HG02884 (cell line): ENCODE measurements around the gene ST8SIA6.
"Not testable (repeated sequence)": the region's sequence is repeated elsewhere in the genome, so short reads cannot be mapped to it uniquely, and the experiment has no call there.

Experiments used
- ATAC-seq: cut with Tn5 transposase; IDR thresholded peaks from one replicate; pipeline ENCODE4 v1.9.1; 2021; ENCODE audit warnings: mild to moderate bottlenecking, moderate library complexity; ENCODE audit not compliant: unreplicated experiment

Gene ST8SIA6

DNA sequence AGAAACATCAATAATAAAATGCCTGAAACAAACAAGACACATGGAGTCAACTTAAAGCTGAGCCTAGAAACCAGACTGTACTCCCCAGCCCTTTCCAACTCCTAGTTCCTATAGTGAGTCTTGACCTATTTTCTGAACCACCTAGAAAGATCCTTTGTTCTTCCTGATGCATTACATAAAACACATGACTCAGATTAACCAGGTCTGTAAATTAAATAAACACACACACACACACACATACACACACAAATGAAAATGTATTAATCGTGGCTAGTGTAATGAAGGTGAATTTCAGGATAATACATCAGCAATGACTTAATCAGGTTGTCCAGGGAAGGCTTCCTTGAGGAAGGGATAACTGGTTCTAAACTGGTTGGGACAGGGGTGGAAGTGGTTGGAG lies 104.7 kb downstream of the ST8SIA6 start:
- no peak for ATAC-seq

DNA sequence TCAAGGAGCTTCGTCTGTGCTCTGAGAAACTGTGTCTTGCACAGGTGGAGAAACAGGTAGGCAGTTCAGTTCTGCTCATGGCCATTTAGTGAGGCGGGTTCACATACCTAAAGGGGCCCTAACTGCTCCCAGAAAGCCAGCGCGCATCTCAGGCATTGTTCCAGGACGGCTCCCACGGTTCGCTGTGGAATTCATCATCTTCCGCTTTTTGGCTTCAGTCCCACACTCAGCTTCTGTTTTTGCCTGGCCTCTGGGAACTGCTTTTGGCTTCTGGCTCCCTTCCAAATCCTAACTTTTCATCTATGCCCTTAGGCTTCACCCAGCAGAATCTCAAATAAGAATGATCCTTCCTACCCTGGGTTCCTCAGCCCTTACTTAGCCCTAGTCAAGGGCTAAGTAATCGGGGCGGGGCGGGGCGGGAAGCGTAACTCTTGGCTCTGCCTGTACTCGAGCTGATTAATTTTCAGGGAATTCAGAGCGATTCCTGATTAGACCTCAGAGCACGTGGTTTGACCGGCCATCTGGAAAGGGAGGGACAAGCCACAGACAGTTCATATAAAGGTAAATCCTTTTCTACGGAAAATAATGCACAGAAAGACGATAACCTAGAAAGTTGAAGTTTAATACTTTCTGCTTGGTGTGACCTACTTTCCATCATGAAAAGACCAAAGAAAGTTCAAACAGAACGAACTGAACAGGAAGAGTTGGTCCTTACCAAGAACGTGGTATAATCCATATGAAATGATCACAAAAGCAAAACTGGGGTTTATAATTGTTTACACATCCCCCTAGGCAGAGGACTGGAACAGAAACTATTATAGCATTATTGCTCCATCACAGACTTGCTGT lies 105.7 kb downstream of the ST8SIA6 start:
- ATAC-seq: no peak

DNA sequence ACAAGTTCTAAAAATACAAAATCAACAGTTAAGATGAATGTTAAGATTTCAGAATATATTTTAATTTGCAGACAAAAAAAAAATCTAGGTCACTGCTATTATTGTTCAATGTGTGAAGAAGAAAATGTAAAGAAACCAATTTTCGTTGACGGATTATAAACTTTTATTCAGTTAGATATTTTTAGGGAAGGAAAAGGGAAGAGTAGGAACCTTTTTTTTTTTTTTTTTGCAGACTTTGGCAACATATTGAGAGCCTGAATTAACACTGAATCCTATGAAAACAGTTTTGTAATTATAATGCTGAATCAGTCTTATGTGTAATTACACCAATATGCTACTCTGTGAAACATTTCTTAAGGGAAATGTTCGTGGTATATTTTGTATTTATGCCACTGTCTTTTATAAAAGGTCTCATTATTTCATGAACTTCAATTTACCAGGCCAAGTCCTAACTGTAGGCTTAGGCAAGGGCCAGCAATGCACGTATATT lies 106.3 kb downstream of the ST8SIA6 start:
- ATAC-seq: no peak

DNA sequence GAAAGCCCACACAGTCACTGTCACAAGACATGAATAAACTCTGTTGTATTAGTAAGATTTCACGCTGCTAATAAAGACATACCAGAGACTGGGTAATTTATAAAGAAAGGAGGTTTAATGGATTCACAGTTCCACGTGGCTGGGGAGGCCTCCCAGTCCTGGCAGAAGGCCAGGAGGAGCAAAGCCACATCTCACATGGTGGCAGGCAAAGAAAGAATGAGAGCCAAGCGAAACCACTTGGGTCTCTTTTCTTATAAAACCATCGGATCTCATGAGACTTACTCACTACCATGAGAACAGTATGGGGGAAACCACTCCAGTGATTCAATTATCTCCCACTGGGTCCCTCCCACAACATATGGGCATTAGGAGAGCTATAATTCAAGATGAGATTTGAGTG lies 110.2 kb downstream of the ST8SIA6 start:
- no peak for ATAC-seq

DNA sequence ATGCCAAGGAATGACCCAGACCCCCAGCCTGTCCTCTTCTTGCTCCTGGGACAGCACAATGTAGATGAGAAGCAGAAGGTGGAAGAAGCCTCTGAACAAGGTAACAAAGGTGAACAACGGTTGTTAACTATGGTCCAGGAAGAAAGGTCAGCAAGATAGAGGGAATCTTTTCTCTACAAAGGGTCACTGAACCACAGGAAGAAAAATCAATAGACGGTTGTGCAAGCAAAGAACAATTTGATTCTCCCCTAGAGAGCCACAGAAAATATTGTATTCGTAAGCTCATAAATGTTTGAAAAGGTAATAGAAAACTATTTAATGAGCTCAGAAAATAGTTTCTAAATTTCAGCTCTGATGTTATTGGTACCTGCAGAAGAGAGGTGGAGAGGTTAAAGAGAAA lies 111.3 kb downstream of the ST8SIA6 start:
- no peak for ATAC-seq

DNA sequence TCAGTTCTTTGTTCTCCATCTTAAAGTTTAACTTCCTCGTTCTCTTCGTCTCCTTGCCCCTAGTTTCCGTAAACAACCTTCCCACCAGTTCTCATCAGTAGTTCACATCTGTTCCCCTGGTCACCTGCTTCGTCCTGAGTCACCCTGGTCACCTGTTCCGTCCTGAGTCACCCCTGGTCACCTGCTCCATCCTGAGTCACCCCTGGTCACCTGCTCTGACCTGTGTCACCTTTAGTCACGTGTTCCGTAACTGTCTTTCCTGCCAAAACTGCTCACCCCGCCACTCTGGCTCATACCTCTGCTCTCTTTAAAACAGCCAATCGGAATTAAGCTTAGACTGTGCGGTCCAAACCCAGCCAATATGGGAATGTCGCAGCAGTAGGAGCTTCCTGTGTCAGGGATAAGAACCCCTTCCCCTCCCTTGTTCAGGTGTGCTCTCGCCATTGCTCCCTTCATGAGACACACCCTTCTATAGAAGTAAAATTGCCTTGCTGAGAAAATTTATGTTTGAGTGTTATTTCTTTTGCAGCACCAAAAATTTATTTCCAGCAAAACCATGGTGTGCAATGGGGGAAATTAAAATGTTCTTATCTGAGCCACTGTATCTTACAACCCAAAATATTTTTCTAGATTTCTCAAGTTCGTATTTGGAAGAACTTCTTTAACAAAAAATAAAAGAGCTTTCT lies 114.1 kb downstream of the ST8SIA6 start:
- ATAC-seq: no peak

DNA sequence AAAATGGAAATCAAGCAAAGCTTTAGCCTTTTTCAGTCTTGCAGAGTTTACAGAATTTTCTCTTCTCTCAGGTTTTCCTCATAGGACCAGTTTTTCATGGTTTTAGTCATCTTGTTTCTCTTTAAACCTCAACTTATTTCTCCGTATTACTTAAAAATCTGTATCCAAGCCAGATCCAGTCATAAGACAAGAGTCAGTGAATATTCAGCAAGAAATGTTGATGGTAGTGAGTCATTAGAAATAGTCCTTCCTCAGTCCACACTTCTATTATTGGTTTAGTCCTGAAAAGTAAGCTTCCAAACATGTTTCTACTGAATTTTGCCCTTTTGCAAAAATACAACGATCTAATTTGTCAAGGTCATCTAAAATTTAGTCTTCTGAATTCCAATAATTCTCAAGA lies 119.3 kb downstream of the ST8SIA6 start:
- ATAC-seq: no peak

DNA sequence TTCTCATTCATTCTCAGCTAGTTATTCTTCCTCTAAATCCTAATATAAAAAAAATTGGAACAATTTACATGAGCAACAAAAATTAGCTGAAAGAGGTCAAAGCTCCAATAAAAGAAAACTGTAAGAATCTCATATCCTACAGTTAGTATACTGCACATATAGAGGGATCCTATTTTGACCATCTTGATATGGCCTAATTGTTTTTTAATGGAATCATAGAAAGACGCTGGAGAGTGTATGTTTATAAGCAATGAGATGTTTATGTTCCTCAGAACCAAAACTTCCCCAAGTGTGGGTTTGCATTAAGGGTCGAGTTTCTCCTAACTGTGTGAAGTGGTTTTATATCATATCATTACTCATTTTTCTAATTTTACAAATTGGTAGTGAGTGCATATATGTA lies 123.9 kb downstream of the ST8SIA6 start:
- no peak for ATAC-seq

DNA sequence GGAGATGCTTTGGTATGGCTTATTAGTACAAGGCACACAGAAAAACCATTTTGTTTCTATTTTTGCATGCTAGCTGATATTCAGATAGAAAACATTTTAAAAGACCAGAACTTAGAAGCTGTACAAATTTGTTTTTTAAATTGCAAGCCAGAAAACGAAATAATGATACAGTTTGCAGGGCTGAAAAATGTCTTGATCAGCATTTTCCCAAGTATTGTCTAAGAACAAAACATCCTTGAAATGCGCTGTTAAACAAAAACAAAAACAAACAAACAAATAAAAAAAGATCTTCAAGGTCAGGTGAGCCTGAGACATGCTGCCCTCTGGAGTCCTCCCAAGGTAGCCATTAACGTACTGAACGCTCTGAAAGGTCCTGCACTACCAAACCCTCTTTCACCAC lies 128.0 kb downstream of the ST8SIA6 start:
- ATAC-seq: no peak

DNA sequence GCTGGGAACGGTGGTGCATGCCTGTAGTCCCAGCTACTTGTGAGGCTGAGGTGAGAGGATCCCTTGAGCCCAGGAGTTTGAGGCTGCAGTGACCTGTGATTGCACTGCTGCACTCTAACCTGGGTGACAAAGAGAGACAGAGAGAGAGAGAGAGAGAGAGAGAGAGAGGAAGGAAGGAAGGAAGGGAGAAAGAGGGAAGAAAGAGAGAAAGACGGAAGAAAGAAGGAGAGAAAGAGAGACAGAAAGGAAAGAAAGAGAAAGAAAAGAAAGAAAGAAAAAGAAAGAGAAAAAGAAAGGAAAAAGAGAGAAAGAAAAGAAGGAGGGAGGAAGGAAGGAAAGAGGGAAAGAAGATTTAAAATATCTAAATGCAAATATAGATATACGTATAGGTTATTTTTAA lies 132.4 kb downstream of the ST8SIA6 start:
- ATAC-seq: not testable (repeated sequence)

DNA sequence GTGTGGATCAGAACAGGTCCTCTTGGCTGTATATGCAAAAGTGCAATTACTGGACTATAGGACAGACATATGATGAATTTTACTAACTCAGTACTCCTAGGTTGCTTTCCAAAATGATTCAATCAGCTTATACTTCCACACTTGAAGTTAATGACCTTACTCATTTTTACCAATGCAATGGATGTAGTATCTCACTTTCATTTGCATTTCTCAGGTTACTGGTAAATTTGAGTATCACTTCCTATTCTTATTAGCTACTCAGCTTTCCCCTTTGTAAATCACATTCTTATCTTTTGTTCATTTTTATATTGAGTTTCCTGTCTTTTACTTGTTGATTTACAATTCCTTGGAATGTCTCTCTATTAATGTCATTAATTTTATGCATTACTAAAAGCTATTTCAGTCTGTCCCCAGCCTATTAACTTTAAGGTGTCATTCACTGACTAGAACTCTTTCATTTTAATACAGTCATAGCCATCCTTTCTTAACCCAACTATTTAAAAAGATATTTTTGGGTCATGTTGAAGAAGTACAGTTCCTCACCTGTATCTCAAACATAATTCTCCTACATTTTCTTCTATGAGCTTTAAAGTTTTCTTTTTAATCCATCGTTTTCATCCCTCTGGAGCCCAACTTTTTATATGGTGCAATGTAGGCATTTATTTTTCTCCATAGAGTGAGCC lies 137.8 kb downstream of the ST8SIA6 start:
- ATAC-seq: peak; percentile 91

DNA sequence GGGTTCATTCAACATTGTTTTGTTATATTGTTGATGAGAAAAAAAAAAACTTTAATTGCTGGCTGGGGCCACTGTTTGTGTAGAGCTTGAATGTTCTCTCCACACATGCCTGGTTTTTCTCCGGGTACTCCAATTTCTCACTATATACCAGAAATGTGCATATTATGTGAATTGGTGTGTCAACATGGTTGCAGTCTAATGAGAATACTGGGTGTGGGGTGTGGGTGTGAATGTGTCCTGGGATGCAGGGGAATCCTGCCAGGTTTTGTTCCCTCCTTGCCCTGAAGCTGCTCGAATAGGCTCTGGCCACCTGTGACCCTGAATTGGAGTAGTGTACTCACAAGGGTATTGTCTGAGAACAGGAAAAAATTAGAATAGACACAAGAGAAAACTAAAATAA lies 145.0 kb downstream of the ST8SIA6 start:
- ATAC-seq: no peak

DNA sequence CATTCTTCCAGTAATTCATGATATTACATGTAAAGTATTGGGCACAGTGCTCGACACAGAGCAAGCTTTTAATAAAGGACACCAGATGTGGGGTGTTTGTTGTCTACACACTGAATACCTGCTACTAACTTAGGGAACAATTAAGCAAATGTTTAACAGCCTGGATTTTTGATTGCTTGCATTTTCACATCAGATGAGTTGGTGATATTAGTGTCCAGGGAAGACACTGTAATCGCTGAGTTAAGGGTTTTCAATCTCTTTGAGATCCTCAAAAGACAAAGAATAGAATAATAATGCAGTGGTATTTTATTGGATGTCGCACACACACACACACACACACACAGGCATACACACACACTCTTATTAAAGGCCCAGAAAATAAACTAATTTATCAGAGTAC lies 147.3 kb downstream of the ST8SIA6 start:
- ATAC-seq: no peak

DNA sequence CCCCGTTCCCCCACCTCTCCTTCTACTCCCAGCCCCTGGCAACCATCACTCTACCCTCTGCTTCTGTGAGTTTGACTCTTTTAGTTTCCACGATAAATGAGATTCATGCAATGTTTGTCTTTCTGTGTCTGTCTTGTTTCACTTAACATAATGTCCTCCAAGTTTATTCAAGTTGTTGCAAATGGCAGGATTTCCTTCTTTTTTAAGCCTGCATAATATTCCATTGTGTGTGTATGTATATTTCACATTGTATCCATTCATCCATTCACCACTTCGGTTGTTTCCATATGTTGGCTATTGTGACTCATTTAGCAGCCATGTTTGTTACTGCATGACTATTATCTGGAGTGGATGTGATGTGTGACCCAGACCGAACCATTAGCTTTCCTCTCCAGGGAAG lies 162.0 kb downstream of the ST8SIA6 start:
- no peak for ATAC-seq

DNA sequence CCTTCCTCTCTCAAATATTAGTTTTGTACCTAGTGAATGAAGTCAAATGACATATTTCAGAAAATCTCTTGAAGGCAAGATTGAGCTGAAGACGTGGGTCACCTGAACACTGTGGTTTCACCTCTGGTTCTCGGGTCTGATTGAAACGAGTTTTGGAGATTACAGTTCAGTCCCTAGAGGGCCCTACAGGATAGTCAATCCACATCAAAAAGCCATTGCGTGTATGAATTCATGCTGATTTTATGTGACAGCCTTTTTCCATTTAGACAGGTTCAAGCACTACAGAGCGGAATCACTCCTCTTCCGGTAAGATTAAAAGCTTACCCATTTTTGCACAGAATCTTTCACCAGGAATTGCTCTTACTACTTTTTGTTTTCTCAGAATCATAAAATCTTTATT lies 164.2 kb downstream of the ST8SIA6 start:
- ATAC-seq: no peak

DNA sequence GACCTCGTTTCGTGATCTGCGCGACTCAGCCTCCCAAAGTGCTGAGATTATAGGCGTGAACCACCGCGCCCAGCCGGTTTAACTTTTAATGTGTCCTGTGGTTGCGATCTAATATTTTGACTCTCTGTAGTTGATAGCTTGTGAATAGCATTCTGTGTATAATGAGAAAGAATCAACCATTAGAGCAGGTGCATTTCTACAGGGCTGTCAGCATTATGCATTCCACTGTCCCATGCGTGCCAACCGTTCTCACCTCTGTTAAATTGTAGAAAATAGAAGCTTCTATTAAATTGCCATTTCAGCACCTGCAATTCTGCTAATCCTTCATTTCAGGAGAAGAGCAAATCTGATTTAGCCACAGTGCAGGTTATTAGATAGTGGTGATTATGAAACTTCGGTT lies 164.6 kb downstream of the ST8SIA6 start:
- no peak for ATAC-seq

DNA sequence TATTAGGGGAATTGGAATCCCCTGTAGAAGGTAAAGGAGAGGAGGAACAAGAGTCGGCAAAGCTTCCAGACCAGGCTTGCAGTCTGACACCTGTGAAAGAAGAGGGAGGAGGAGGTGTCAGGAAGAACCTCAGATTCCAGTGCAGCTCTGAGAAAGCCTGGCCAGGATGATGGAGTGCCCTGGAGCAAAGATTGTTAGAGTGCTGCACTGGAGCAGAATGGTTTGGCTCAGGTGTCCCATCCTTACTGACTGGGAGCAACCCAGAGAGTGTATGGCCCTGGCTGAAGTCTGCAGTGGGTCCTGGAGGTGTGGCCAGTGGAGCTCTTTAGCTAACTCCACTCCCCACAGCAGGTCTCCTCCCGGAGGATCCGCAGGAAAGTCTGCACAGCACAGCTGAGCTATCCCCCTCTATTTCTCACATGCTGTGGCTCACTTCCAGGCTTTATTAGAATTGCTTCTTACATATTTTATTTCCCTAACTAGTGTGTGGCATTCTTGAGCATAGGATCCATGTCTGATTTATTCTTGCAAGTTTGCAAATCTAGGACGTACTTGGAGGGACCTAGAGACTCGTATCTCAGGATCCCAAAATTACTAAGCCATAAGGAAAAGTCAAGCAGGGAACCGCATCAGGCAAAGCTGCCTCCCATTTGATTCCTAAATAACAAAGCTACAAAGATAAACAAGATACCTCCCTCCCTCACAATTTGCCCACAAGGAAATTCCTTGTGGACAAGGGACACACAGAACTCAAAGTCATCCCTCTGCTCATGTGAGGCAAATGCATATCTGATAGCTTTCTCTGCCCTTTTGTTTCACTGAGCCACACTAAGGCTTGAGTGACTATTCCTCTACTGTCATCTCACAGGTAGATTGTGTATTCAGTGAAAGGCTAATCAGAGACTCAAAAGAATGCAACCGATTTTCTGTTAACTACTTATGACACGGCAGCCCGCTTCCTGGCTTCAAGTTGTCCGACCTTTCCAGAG lies 167.5 kb downstream of the ST8SIA6 start:
- no peak for ATAC-seq

DNA sequence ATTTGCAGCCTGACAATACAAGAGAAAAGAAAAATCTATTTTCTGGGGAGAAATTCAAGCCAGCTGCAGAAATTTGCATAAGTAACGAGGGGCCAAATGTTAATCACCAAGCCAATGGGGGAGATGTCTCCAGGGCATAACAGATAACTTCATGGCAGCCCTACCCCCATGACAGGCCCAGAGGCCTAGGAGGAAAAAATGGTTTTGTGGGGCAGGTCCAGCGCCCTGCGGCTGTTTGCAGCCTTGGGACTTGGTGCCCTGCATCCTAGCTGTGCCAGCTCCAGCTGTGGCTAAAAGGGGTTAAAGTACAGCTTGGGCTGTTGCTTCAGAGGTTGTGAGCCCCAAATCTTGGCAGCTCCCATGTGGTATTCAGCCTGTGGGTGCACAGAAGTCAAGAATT lies 172.1 kb downstream of the ST8SIA6 start:
- ATAC-seq: no peak

DNA sequence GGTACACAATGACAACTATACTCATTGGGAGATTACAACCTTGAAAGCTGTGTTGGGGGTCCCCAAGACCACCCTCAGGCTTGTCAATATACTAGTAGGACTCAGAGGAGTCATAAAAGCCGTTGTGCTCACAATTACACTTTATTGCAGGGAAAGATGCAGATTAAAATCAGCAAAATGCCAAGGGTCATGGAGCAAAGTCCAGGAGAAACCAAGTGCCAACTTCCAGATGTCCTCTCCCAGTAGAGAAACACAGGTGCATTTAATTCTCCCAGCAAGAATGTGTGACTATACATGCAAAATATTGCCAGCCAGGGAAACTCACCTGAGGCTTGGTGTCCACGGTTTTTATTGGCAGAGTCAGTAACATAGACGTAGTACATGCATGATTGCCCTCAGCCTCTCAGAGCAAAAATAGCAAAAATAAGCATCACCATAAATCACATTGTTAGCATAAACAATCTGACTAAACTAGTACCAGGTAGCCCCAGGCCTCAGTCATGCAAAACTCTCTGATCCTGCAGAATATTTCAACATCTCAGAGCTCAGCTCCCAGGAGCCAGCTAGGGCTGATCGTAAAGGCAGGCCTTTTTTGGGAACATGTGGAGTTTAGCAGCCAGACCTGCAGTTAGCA lies 175.7 kb downstream of the ST8SIA6 start:
- no peak for ATAC-seq

DNA sequence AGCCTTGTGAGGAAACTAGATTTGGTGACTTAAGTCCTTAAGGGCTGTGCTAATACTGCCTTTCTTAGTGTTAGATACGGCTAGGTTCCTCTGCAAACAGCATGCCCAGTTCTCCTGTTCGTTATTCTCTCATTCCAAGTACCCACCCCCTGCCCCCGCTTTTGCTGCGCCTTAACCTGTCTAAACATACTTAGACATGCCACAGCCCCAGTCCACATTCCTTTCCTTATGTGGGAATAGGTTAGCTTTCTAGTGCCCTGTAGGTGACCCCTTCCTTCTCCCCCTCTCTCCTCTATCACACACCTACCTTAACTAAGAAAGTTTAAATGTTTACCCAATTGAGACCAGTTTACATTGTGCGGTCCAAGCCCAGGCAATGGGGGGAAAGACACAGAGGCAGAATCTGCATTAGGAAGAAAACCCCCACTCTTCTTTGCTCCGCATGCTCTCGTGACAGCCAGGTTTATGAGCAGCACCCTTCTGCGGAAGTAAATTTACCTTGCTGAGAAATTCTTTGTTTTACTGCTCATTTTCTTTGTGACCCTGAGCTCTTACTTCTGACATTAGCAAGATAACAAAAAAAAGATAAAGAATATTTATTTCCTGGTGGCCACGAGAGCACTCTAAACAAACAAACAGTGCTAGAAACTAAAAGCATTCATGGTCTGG lies 177.5 kb downstream of the ST8SIA6 start:
- ATAC-seq: no peak
